SJSA1 (cell line): ENCODE measurements around the gene CCL19. TPM values are rescaled to one million over a fixed set of nuclear protein-coding genes. Genes with fewer than 3 reads are reported as not detected.

Experiments
- DNase-seq, 2 experiments: peaks; one replicate each; pipeline ENCODE4 v3.0.0-alpha.2; 2015 to 2020; ENCODE audit warnings: low spot score in 2 of 2, low read depth in 1 of 2
- H3K27ac ChIP-seq: fragments of 250-450 bp; sonication (Bioruptor Pico); 2 replicates; pipeline ENCODE4 v1.5.1; 2020; ENCODE audit warnings: mild to moderate bottlenecking, moderate library complexity
- H3K27me3 ChIP-seq: fragments of 250-450 bp; sonication (Bioruptor Pico); replicated peaks from 2 replicates; pipeline ENCODE4 v1.5.1; 2020; ENCODE audit warnings: mild to moderate bottlenecking, moderate library complexity
- H3K36me3 ChIP-seq: fragments of 250-450 bp; sonication (Bioruptor Pico); 2 replicates; pipeline ENCODE4 v1.5.1; 2020; ENCODE audit warnings: mild to moderate bottlenecking
- H3K4me1 ChIP-seq: fragments of 250-450 bp; sonication (Bioruptor Pico); replicated peaks from 2 replicates; pipeline ENCODE4 v1.6.1; 2021; ENCODE audit warnings: mild to moderate bottlenecking
- H3K4me3 ChIP-seq: fragments of 250-450 bp; sonication (Bioruptor Pico); 2 replicates; pipeline ENCODE4 v1.5.1; 2020; ENCODE audit warnings: mild to moderate bottlenecking
- H3K9me3 ChIP-seq: fragments of 250-450 bp; sonication (Bioruptor Pico); replicated peaks from 2 replicates; pipeline ENCODE4 v1.5.1; 2020; ENCODE audit warnings: mild to moderate bottlenecking
- total RNA-seq: library from RNA; depleted of rRNA; stranded (reverse); fragments of >200 nt; shearing (Covaris generic); gene quantifications from 2 replicates; pipeline ENCODE4 v1.2.3, GENCODE V29; 2014

The CCL19 gene
- total RNA-seq, 1 experiment from 2014 or later: not detected

DNA sequence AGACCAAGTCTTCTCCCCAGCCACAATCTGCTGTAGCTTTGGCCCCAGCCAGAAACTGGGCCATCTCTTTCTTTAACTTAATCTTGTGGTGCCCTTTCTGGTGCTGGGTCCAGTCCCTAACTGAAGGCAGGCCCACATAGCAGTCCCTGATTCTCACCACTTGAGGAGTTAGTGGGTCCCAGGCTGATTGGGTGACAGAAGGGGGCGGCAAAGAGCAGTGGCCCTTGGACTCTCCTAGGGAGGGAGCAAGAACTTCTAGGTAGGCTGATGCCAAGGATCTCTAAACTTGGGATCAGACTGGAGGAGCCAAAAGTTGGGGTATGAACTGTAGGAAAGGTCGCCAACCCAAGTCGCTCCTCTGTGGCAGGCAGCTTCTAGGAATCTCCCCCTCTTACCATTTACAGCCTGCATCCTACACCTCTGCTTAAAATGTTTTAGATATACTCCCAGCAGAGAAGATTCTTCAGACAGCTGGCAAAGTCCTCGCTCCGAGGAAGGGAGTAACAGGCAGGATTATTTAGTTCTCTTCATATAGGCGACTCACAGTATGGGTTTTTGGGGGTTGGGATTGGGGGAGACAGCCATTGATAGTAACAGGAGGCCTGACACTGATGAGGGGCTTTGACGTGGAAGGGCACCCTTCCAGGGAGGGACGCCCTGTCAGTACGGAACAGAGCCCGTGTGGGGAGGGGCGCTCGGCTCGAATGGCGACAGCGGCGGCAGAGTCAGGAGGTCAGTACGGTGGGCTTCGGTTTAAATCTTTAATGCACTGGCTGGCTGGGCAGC lies 26.6 kb downstream of the CCL19 start:
- Histone ChIP-seq H3K27me3 (no peaks in the 10 kb centered on the region), H3K9me3 (no peaks in the 10 kb centered on the region), H3K4me3 (peak overlapping the region; percentile 21; the same call in 1 of the 2 replicates), H3K36me3 (no peaks in the 10 kb centered on the region), H3K4me1 (peaks cover 4% of the 10 kb centered on the region; the same call in 1 of the 2 replicates), H3K27ac (no peak overlapping the region)
- peak; percentile 29 to 50 for DNase-seq

DNA sequence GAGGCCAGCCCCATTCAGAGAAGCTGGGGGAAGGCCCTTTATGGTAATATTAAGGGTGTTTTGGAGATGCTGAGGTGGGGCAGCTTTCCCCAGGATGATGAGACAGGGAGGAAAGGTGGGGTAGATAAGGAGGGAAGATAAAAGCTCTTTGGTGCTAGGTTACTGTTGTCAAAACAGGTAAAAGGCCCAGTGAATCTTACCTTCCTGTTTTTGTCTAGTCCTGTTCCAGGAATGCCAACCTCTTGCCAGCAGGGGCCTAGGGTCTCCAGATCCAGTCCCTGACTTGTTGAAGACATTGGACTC lies 27.8 kb downstream of the CCL19 start:
- H3K4me1 ChIP-seq: peaks cover 4% of the 10 kb centered on the region; the same call in 1 of the 2 replicates
- no peaks in the 10 kb centered on the region for H3K27me3 ChIP-seq
- H3K4me3 ChIP-seq: no peak overlapping the region
- no peaks in the 10 kb centered on the region for H3K36me3 ChIP-seq
- H3K9me3 ChIP-seq: no peaks in the 10 kb centered on the region
- no peak for DNase-seq
- H3K27ac ChIP-seq: no peak overlapping the region

DNA sequence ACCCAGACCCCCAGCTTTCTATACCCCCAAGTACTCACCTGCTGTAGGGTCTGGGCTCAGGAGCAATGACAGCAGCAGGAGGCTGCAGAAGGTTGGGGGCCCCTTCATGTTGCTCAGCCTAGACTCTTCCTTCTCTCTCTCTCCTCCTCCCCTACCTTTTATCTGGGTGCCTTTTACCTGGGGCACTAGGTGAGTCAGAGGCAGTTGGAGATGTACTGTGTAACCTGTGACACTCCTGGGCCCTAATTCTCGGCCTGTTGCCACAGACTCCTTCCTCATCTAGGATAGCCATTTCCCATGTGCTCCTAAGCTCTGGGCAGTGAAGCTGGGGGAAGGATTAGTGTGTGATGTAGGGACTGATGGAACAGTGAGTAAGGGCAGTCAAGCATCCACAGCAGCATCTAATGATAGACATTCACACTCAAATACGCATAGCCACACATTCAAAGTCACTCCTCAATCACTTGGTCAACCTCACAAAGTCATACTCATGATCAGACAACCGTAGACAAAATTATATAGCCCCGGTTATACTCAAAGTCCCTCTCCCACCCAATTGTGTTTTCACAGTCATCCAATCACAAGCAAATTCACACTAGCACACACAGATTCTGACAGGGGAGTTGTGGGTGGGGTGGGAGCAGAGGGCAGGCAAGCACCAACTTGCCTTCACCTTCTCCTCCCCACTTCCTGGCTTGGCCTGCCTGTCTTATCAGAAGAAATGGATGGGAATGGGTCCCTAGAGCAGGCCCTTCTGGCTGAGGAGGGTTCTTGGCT lies 28.4 kb downstream of the CCL19 start, which contains the start of gene CCL27:
Gene CCL27, minus strand, starts transcription at position 132 of the 777 bp plus-strand sequence. Its CDS starts 24 bp downstream, at position 108.
- no peaks in the 10 kb centered on the region for H3K9me3 ChIP-seq
- H3K27me3 ChIP-seq: no peaks in the 10 kb centered on the region
- no peak for DNase-seq
- H3K4me1 ChIP-seq: peaks cover 4% of the 10 kb centered on the region; the same call in 1 of the 2 replicates
- H3K4me3 ChIP-seq: no peak within 1 kb of the TSS
- no peaks in the 10 kb centered on the region for H3K36me3 ChIP-seq
- no peak within 1 kb of the TSS for H3K27ac ChIP-seq

DNA sequence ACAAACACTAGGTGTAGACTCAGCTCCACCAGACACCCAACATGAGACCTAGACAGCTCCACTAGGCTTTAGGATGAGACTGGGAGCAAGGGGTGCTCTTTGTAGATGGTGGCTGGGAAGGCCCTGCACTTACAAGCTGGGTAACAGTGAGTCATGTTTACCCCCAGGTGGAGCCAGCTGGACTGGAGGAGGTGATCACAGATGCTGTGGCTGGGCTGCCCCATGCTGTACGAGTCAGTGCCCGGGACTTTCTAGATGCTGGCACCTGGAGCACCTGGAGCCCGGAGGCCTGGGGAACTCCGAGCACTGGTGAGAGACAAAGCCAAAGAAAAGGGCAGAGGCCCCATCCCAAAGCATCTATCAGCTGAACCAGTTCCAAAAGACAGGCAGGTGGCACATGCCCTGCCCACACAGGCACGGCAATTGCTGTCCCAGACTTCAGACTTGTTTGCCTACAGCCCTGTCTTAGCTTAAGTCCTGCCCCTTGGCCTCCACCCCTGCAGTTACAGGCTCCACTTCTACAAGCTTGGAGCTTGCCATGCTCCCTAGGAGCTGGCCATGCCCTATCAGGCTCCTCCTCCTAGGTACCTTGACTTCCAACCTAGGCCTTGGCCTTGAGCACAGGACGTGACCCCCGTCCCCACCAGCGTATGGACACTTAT lies 31.4 kb downstream of the CCL19 start:
- H3K36me3 ChIP-seq: no peaks in the 10 kb centered on the region
- no peaks in the 10 kb centered on the region for H3K9me3 ChIP-seq
- H3K27me3 ChIP-seq: no peaks in the 10 kb centered on the region
- no peaks in the 10 kb centered on the region; the same call in 1 of the 2 replicates for H3K4me1 ChIP-seq
- no peak overlapping the region for H3K4me3 ChIP-seq
- H3K27ac ChIP-seq: no peak overlapping the region
- no peak for DNase-seq

DNA sequence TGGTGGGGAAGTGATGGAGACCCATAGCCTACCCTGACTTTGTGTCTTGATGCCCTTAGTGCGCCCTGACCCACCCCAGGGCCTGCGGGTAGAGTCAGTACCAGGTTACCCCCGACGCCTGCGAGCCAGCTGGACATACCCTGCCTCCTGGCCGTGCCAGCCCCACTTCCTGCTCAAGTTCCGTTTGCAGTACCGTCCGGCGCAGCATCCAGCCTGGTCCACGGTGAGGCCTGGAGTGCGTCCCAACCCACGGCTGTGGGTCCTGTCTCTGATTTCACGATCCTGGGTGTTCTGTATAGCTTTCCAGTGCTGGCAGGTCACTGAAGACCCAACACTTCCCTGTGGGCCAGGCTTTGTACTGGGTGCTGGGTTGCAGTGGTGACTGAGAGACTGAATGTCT lies 32.6 kb downstream of the CCL19 start:
- DNase-seq: no peak
- H3K36me3 ChIP-seq: no peaks in the 10 kb centered on the region
- no peak overlapping the region for H3K27ac ChIP-seq

DNA sequence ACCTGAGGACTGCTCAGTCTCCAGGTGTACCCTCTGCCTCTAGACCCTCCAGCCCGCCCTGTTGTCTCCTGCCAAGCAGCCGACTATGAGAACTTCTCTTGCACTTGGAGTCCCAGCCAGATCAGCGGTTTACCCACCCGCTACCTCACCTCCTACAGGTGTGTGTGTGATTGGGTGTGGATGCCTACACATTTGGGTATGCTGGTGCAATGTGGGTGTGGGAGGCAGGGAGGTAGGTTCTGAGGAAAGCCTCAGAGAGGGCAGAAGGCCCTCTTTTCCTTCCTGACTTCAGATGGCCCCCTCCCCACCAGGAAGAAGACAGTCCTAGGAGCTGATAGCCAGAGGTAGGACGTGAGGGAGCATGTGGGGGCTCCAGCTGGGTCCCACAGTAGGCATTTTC lies 34.1 kb downstream of the CCL19 start:
- peaks cover 13% of the 10 kb centered on the region for H3K4me1 ChIP-seq
- no peaks in the 10 kb centered on the region for H3K27me3 ChIP-seq
- no peak for DNase-seq
- no peaks in the 10 kb centered on the region for H3K36me3 ChIP-seq
- H3K9me3 ChIP-seq: no peaks in the 10 kb centered on the region
- no peak overlapping the region for H3K27ac ChIP-seq
- no peak overlapping the region for H3K4me3 ChIP-seq

More for the DNA sequence above, 32.6 kb downstream of the CCL19 start:
- Histone ChIP-seq H3K4me1 (peaks cover under 1% of the 10 kb centered on the region; the same call in 1 of the 2 replicates), H3K9me3 (no peaks in the 10 kb centered on the region), H3K27me3 (no peaks in the 10 kb centered on the region), H3K4me3 (no peak overlapping the region)

DNA sequence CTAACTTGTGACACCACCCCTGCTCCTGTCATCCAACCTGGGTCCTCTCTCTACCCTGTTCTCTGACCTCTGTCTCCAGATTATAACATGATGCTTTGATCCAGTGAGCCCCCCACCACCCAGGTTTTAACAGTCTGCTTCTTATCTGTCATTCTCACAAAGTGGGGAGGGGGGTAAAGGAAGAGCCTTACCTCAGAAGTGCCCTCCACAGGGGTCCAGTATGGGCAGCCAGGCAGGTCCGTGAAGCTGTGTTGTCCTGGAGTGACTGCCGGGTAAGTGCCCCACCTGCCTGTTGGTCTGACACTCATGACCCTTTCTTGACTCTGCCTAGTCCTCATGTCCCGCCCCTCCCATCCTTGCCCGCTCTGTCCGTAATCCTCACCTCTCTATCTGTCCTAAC lies 35.7 kb downstream of the CCL19 start:
- Histone ChIP-seq H3K4me1 (peaks cover 16% of the 10 kb centered on the region), H3K36me3 (no peaks in the 10 kb centered on the region), H3K4me3 (no peak overlapping the region), H3K27me3 (no peaks in the 10 kb centered on the region), H3K9me3 (no peaks in the 10 kb centered on the region), H3K27ac (no peak overlapping the region)
- DNase-seq: no peak

DNA sequence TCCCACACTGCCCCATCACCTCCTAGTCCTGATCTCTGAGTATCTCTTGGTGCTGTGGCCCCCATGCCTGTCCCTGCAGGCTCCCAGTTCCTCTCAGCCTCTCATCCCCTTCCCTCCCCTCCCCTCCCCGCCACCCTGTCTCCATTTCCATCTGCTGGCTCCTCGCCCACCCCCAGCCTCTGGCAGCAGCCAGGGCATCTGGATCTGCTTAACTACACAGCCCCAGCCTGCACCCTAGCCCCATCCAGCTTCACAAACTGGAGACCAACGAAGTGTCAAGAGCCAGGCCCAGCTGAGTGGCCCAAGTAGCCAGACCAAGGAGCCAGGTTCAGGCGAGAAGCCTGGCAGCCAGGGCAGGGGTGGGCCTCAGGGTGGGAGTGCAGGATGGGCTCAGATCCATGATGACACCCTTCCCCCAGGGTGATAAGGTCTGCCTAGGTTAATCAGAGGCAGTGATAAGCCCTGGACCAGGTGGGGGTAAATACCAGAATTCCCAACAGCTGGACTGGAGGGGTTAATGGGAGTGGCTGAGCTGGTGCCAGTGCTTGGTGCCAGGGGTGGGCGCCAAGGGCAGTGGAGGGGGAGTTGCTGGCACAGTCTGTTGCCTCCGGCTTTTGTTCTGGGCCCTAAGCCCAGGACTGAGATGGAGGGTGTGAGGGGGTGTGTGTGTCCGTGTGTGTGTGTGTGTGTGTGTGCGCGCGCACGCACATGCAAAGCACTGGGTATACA lies 36.6 kb downstream of the CCL19 start:
- Histone ChIP-seq H3K36me3 (no peaks in the 10 kb centered on the region), H3K4me1 (peaks cover 16% of the 10 kb centered on the region), H3K4me3 (no peak overlapping the region), H3K27ac (no peak overlapping the region), H3K9me3 (no peaks in the 10 kb centered on the region), H3K27me3 (no peaks in the 10 kb centered on the region)
- no peak for DNase-seq

DNA sequence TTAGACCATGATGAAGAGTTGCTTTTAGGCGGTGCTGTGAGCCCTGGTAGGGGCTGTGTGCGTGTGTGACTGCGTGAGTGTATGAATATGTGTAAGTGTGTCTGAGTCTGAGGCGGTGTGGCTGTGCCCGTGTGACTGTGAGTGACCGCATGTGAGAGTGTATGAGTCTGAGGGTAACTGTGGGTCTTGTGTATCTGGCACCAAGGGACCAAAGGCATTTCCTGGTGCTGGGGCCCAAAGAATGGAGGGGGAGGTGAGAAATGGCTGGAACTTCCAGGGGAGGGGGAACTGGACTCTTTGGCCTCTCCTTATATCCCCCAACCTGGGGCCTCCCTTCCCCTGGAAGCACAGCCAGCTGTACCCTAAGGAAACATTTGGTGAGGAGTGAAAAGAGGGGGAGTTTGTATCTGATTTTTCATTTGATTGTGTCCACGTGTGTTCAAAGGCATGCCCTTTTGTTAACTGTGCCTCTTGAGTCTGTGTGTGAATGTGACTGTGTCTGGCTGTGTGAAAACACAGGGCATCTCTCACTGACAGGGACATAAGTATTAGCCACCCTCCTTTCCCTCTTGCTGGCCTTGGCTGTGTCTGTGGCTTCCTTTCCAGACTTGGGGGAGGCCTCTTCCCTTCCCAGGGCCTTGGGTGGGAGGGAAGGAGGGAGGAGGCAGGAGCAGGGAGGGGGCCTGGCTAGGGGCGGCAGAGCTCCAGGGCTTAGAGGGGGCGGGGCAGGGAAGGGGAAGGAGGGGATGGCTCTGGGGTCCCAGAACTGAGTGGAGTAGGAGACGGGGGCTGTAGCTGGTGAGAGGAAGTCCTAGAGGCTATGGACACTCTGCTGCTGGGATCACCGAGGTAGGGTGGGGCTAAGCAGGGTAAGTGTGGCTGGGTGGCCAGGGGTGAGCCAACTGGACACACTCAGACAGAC lies 37.7 kb downstream of the CCL19 start:
- no peaks in the 10 kb centered on the region for H3K27me3 ChIP-seq
- H3K36me3 ChIP-seq: peaks cover 7% of the 10 kb centered on the region; the same call in 1 of the 2 replicates
- no peak overlapping the region for H3K27ac ChIP-seq
- no peaks in the 10 kb centered on the region for H3K9me3 ChIP-seq
- H3K4me1 ChIP-seq: peaks cover 16% of the 10 kb centered on the region
- no peak for DNase-seq
- no peak overlapping the region for H3K4me3 ChIP-seq

DNA sequence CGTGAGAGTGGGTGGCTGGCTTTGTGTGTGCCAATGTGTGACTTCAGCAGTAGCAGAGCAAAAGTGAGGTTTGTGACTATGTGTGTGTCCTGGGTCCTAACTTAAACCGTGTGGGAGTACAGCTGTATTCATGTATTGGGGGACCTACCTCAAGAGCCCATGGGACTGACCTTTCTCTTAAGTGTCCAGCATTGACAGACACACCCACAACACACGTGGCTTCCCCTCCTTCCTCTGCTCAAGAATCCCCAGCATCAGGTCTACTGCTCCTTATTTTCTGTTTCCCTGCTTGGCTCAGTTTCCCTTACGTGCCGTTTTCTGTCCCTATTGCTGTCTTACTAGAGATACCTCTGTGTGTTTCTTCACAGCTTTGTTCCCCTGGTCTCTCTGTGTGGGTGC lies 38.5 kb downstream of the CCL19 start:
- DNase-seq: no peak
- Histone ChIP-seq H3K4me1 (peaks cover 18% of the 10 kb centered on the region), H3K27ac (no peak overlapping the region)

DNA sequence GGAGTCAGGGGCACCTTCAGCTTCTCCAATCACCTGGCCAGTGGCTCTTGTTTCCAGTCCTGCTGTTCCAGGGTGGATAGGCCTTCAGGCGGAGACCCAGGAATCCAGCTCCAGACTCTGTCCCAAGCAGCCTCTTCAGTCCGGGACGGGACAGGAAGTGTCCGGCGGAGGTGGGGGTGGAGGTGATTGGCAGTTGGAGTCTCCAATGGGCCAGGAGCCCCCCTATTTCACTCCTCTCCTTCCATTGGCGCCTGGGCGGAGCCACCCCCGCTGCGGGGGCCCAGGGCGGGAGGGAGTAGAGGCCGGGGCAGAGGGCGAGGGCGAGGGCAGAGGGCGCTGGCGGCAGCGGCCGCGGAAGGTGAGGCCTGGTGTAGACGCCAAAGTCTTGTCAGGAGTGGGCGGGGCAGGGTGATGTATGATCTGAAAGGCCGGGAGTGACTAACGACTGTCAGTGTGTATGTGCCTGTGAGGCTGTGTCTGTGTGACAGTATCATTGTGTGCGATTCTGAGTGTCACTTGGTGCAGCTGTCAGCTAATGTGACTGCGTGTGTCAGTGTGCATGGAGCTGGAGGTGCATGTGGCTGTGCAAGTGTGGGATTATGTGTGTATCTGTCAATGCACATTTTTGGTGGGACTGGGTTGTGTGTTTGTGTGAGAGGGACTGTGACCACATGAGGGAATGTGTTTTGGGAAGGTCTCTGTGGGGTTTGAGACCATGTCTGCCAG lies 39.0 kb downstream of the CCL19 start, which contains the start of gene IL11RA:
Gene IL11RA, plus strand, starts transcription at position 310 of the 726 bp plus-strand sequence. CDS start 3,033 bp downstream, outside the sequence.
- H3K27me3 ChIP-seq: no peaks in the 10 kb centered on the region
- H3K4me1 ChIP-seq: peaks cover 23% of the 10 kb centered on the region
- H3K4me3 ChIP-seq: peak within 1 kb of the TSS; percentile 37
- peaks cover 8% of the 10 kb centered on the region; the same call in 1 of the 2 replicates for H3K36me3 ChIP-seq
- DNase-seq: peak; percentile 74 to 83
- H3K27ac ChIP-seq: no peak within 1 kb of the TSS
- H3K9me3 ChIP-seq: no peaks in the 10 kb centered on the region

More for the DNA sequence above, 38.5 kb downstream of the CCL19 start:
- Histone ChIP-seq H3K4me3 (peak overlapping the region; percentile 37), H3K36me3 (peaks cover 8% of the 10 kb centered on the region; the same call in 1 of the 2 replicates), H3K27me3 (no peaks in the 10 kb centered on the region), H3K9me3 (no peaks in the 10 kb centered on the region)

DNA sequence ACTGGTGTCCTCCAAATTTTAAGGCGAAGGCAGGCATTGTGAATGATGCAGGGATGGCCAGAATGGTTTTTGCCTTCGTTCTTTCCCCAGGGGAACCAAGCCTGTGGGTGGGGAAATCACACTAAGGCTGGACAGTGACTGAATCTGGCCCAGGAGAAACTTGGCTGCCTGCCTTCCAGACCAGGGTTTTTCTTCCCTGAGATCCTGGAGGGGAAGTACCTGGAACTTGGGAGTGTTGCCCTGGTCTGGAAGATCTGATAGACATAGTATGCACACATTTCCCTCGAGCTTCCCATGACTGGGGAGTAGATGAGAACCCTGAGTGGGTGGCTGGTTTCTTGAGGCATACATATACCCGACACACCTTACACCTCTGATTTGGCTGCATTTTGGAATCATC lies 39.8 kb downstream of the CCL19 start:
- Histone ChIP-seq H3K27ac (no peak overlapping the region), H3K36me3 (peaks cover 8% of the 10 kb centered on the region; the same call in 1 of the 2 replicates), H3K27me3 (no peaks in the 10 kb centered on the region), H3K9me3 (no peaks in the 10 kb centered on the region), H3K4me1 (peaks cover 24% of the 10 kb centered on the region), H3K4me3 (peak overlapping the region; percentile 37)
- no peak for DNase-seq
